Prostate gland (tissue), 2 donors: ENCODE results near the gene BBS9.

ENCODE experiments used
- CTCF ChIP-seq, 4 experiments: fragments of 200-600 bp in 2 of 4; fragments of 450-650 bp in 2 of 4; sonication (generic) in 2 of 4; IDR thresholded peaks; 1 replicate in 3 of 4; 2 replicates in 1 of 4; pipeline ENCODE4 v1.5.1; 2016 to 2019; ENCODE audit warnings: antibody characterized with exemption in 4 of 4, mild to moderate bottlenecking in 2 of 4, moderate library complexity in 2 of 4
- POLR2A ChIP-seq: fragments of 450-650 bp; IDR thresholded peaks from one replicate; pipeline ENCODE4 v1.6.1; 2016; ENCODE audit warnings: antibody characterized with exemption, mild to moderate bottlenecking
- POLR2AphosphoS5 ChIP-seq: sonication (generic); formaldehyde crosslinking; IDR thresholded peaks from one replicate; pipeline ENCODE4 v1.6.1; 2017; ENCODE audit warnings: antibody characterized with exemption

GRCh38 chr7:33248671-33249070 lies 119.3 kb downstream of the BBS9 start:
- no peak for TF ChIP-seq CTCF (IDR thresholded peaks at IDR 0.05)
- no peak for TF ChIP-seq POLR2AphosphoS5
- no peak for TF ChIP-seq POLR2A
